Adrenal gland (tissue), 12 donors: ENCODE measurements around the gene C20orf144. TPM values are rescaled to one million over a fixed set of nuclear protein-coding genes. Genes with fewer than 3 reads are reported as not detected.
A peak's percentile ranks its signal among the peaks of the same experiment; 100 is the strongest.

Experiments used
- DNase-seq, 7 donors: peaks; one replicate each; pipeline ENCODE4 v3.0.0-alpha.2; 2019 to 2020
- H3K27ac ChIP-seq, 5 donors: fragments of 200-600 bp; sonication (generic) in 4 of 5; 1 replicate in 3 of 5; 2 replicates in 2 of 5; pipeline versions ENCODE4 v1.5.1 to v1.8.0; 2016 to 2020; ENCODE audit warnings: mild to moderate bottlenecking in 1 of 5
- H3K27me3 ChIP-seq: fragments of 200-600 bp; 2 replicates; pipeline ENCODE4 v1.8.0; 2021
- H3K36me3 ChIP-seq, 2 donors: fragments of 200-600 bp; replicated peaks in 1 of 2; 1 replicate in 1 of 2; 2 replicates in 1 of 2; pipeline versions ENCODE4 v1.5.1 to v1.8.0; 2018 to 2022
- H3K4me1 ChIP-seq, 2 donors: fragments of 200-600 bp; replicated peaks in 1 of 2; 1 replicate in 1 of 2; 2 replicates in 1 of 2; pipeline versions ENCODE4 v1.5.1 to v1.8.0; 2018 to 2021
- H3K4me3 ChIP-seq, 4 donors: fragments of 200-600 bp; sonication (generic) in 3 of 4; one replicate each; pipeline ENCODE4 v1.5.1; 2016 to 2018
- H3K9me3 ChIP-seq, 3 donors: fragments of 200-600 bp; sonication (generic) in 1 of 3; replicated peaks in 1 of 3; 1 replicate in 2 of 3; 2 replicates in 1 of 3; pipeline versions ENCODE4 v1.5.1 to v1.8.0; 2016 to 2021
- CTCF ChIP-seq, 6 experiments: fragments of 450-650 bp in 4 of 6; fragments of 200-600 bp in 2 of 6; sonication (generic) in 1 of 6; IDR thresholded peaks; 1 replicate in 5 of 6; 2 replicates in 1 of 6; pipeline versions ENCODE4 v1.5.1 to v1.8.0; 2016 to 2021; ENCODE audit warnings: antibody characterized with exemption in 6 of 6, mild to moderate bottlenecking in 2 of 6, moderate library complexity in 1 of 6
- POLR2A ChIP-seq, 2 donors: fragments of 450-650 bp; IDR thresholded peaks; one replicate each; pipeline ENCODE4 v1.6.1; 2017; ENCODE audit warnings: antibody characterized with exemption in 2 of 2, mild to moderate bottlenecking in 2 of 2, moderate library complexity in 1 of 2
- WGBS, 4 donors: extraction: QIAGEN DNeasy Blood & Tissue Kit in 2 of 4; methylation state at CpG; one replicate each; pipeline versions ENCODE4 v1.1.5 to v1.1.7; 2013 to 2017; 5-methylcytosine and 5-hydroxymethylcytosine counted together
- intact Hi-C, 2 donors: fragments of 100-400 bp; cut with DNase I; formaldehyde crosslinking; loops; one replicate each; pipeline versions ENCODE4 v1.14.1 to v1.15.0; 2022 to 2023
- polyA plus RNA-seq, 3 donors: library from polyadenylated mRNA; stranded (reverse); fragments of 200-250 nt in 2 of 3; fragments of 350-450 nt in 1 of 3; fragmentation: Illumina TruSeq in 1 of 3; extraction: RNeasy Lipid Tissue Mini Kit (QIAGEN cat#74804) in 1 of 3; gene quantifications; one replicate each; pipeline ENCODE4 v1.2.3, GENCODE V29; 2013 to 2014
- total RNA-seq, 9 donors: library from RNA; depleted of rRNA in 4 of 9; stranded (reverse); fragments of >200 nt in 4 of 9; fragments of 120-200 nt in 1 of 9; fragmentation: NEBNext Ultra II Directional in 1 of 9; extraction: Animal tissue kit (Norgen Biotek cat#: 25700) in 1 of 9; gene quantifications; one replicate each; pipeline versions ENCODE4 v1.1.0 to v1.2.4, GENCODE V29; 2013 to 2023
- donor health status: healthy with polysubstance abuse.
- donor health status: Bipolar disorder and iron deficiency.
- donor health status: DM: yes; HTN: yes; CAD: no.
- donor health status: DM: no; HTN: no; CAD: no.
- donor health status: DM: no; HTN: no; CAD: no.
- donor health status: DM: yes; HTN: yes; CAD: no.

The C20orf144 gene
- total and polyA plus RNA-seq, 12 donors: 0.06 to 0.32 (median 0.14) TPM; not detected in 7

- no peak for DNase-seq
- H3K27me3 ChIP-seq: no peaks in the 10 kb centered on the region
- 88 to 94% (median 91%) methylated on average over 9 to 27 of the region's 27 CpGs for WGBS, 4 donors
- peaks cover 0 to 12% of the 10 kb centered on the region in 2 donors for H3K4me1 ChIP-seq
- peaks cover 0 to 7% of the 10 kb centered on the region in 2 donors for H3K36me3 ChIP-seq
- H3K9me3 ChIP-seq: no peaks in the 10 kb centered on the region
- intact Hi-C loops: no loop called here
- TF ChIP-seq POLR2A (IDR thresholded peaks at IDR 0.05) (no peak), CTCF (IDR thresholded peaks at IDR 0.05) (no peak)
- no peak overlapping the region for H3K4me3 ChIP-seq
- no peak overlapping the region for H3K27ac ChIP-seq
Measured at GRCh38 chr20:33701629-33702450, 39.7 kb downstream of the C20orf144 start.

GRCh38 chr20:33702861-33703260 lies 40.7 kb downstream of the C20orf144 start:
- H3K36me3 ChIP-seq: peaks cover 0 to 17% of the 10 kb centered on the region in 2 donors
- peak in 3 of 7 donors; percentile 46 to 63 (median 51) for DNase-seq
- WGBS, 4 donors: 29 to 55% (median 33%) methylated on average over 5 of the region's 5 CpGs
- no peak for TF ChIP-seq POLR2A (IDR thresholded peaks at IDR 0.05)
- TF ChIP-seq CTCF (IDR thresholded peaks at IDR 0.05): no peak
- no peaks in the 10 kb centered on the region for H3K27me3 ChIP-seq
- H3K27ac ChIP-seq: no peak overlapping the region
- H3K9me3 ChIP-seq: no peaks in the 10 kb centered on the region
- intact Hi-C loops: no loop called here
- H3K4me3 ChIP-seq: no peak overlapping the region
- peaks cover 0 to 5% of the 10 kb centered on the region in 2 donors for H3K4me1 ChIP-seq

DNA sequence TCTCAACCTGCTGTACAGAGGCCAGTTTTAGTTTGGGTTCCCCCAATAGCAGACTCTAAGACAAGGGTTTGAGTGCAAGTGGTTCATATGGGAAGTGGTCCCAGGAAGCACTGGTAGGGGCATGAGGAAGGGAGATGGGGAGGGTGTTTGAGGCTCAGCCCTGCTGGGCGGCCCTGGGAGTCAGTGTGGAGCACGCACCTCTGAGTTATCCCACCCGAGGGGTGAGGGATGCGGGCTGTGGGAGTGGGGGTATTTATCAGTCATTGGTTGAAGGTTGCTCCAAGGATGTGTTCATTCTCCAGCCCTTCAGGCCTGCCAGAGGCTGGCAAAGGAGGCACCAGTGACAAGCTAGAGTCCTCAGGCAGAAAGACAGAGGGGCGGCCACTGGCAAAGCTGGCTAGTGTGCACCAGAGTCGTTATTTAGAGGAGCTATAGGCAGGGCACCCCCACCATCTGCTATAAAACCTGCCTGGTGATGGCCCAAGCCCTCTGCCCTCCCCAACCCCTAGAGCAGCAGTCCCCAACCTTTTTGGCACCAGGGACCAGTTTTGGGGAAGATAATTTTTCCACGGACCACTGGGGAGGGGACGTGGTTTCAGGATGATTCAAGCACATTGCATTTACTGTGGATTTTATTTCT lies 41.5 kb downstream of the C20orf144 start:
- WGBS, 4 donors: 90 to 98% (median 95%) methylated on average over 8 of the region's 8 CpGs
- no peak for TF ChIP-seq POLR2A (IDR thresholded peaks at IDR 0.05)
- TF ChIP-seq CTCF (IDR thresholded peaks at IDR 0.05): no peak

DNA sequence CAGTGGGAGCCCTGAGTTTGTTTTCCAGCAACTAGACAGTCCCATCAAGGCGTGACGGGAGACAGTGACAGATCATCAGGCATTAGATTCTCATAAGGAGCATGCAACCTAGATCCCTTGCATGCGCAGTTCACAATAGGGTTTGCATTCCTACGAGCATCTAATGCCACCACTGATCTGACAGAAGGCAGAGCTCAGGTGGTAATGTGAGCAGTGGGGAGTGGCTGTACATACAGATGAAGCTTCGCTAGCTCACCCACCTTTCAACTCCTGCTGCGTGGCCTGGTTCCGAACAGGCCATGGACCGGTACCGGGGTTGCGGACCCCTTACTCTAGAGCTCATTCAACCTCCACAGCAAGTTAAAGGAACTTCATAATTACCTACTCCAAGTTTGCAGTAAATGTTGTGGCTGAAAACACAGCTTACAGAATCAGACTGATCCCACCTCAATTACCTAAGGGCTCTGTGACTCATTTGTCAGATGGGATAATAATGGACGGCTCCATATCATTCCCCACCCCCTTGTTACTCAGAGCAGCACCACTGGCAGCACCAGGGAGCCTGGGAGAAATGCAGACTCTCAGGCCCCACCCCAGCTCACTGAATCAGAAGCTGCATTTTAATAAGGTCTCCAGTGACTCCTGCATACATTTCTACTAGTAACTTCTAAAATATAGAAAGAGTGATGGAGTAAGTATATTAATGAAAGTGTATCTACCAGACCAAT lies 42.2 kb downstream of the C20orf144 start:
- 90 to 93% (median 93%) methylated on average over 8 to 11 of the region's 11 CpGs for WGBS, 4 donors
- TF ChIP-seq POLR2A (IDR thresholded peaks at IDR 0.05): no peak
- no peak for TF ChIP-seq CTCF (IDR thresholded peaks at IDR 0.05)
- H3K27me3 ChIP-seq: no peaks in the 10 kb centered on the region

More for the DNA sequence above, 41.5 kb downstream of the C20orf144 start:
- Histone ChIP-seq H3K36me3 (peaks cover 0 to 17% of the 10 kb centered on the region in 2 donors), H3K9me3 (no peaks in the 10 kb centered on the region), H3K27ac (no peak overlapping the region), H3K4me1 (peaks cover 0 to 7% of the 10 kb centered on the region in 2 donors), H3K27me3 (no peaks in the 10 kb centered on the region), H3K4me3 (no peak overlapping the region)
- no peak for DNase-seq
- intact Hi-C loops: no loop called here

More for the DNA sequence above, 42.2 kb downstream of the C20orf144 start:
- H3K36me3 ChIP-seq: peaks cover 0 to 17% of the 10 kb centered on the region in 2 donors
- no peak overlapping the region for H3K4me3 ChIP-seq
- no peaks in the 10 kb centered on the region for H3K9me3 ChIP-seq
- DNase-seq: no peak
- intact Hi-C loops: no loop called here
- peaks cover 3 to 12% of the 10 kb centered on the region in 2 donors for H3K4me1 ChIP-seq
- no peak overlapping the region for H3K27ac ChIP-seq
